Activated CD8-positive, alpha-beta memory T cell treated with anti-CD3 and anti-CD28 coated beads for 1 hour (primary cell): Measurements from ENCODE around the gene KIRREL1.
A peak's percentile ranks its signal among the peaks of the same experiment; 100 is the strongest.

Experiments used
- DNase-seq, 2 donors: peaks; one replicate each; pipeline ENCODE4 v3.0.0-alpha.2; 2020; ENCODE audit warnings: low read depth in 1 of 2; ENCODE audit errors: extremely low read depth in 1 of 2

The KIRREL1 gene

GRCh38 chr1:157993147-157993917, at the start of gene KIRREL1:
Gene KIRREL1, plus strand, starts transcription at chr1:157993645. Its CDS starts 32 bp downstream, at chr1:157993677.
- DNase-seq, result no peak

- no peak for DNase-seq
These were observed 48.7 kb upstream of the KIRREL1 start for GRCh38 chr1:157944663-157945280.

- DNase-seq, result no peak
These were observed 45.0 kb upstream of the KIRREL1 start for GRCh38 chr1:157948312-157949073.

GRCh38 chr1:157949074-157949354, 44.4 kb upstream of the KIRREL1 start:
- DNase-seq, result no peak

GRCh38 chr1:157951230-157951629, 42.2 kb upstream of the KIRREL1 start:
- DNase-seq, result no peak

- no peak for DNase-seq
These were observed 40.8 kb upstream of the KIRREL1 start for GRCh38 chr1:157952601-157953000.

- DNase-seq, result no peak
These were observed 38.2 kb upstream of the KIRREL1 start for GRCh38 chr1:157955221-157955620.

- DNase-seq, result no peak
These were observed 37.6 kb upstream of the KIRREL1 start for GRCh38 chr1:157955857-157956256.

- no peak for DNase-seq
These were observed 36.7 kb upstream of the KIRREL1 start for GRCh38 chr1:157956732-157957131.

- DNase-seq, result no peak
These were observed 35.2 kb upstream of the KIRREL1 start for GRCh38 chr1:157958263-157958662.

GRCh38 chr1:157959750-157960149, 33.7 kb upstream of the KIRREL1 start:
- no peak for DNase-seq

GRCh38 chr1:157960773-157961172, 32.7 kb upstream of the KIRREL1 start:
- DNase-seq, result no peak

GRCh38 chr1:157961805-157962762, 31.4 kb upstream of the KIRREL1 start:
- no peak for DNase-seq

GRCh38 chr1:157963713-157964112, 29.7 kb upstream of the KIRREL1 start:
- DNase-seq, result peak; percentile 3 to 11

GRCh38 chr1:157965584-157965983, 27.9 kb upstream of the KIRREL1 start:
- DNase-seq, result no peak

- DNase-seq, result no peak
These were observed 27.4 kb upstream of the KIRREL1 start for GRCh38 chr1:157966031-157966537.

GRCh38 chr1:157967205-157967604, 26.2 kb upstream of the KIRREL1 start:
- DNase-seq, result no peak

- DNase-seq, result no peak
These were observed 24.9 kb upstream of the KIRREL1 start for GRCh38 chr1:157968508-157968907.

- no peak for DNase-seq
These were observed 24.5 kb upstream of the KIRREL1 start for GRCh38 chr1:157968946-157969345.

- DNase-seq, result no peak
These were observed 23.6 kb upstream of the KIRREL1 start for GRCh38 chr1:157969697-157970485.
